Activated T-cell treated with anti-CD3 and anti-CD28 coated beads for 4 hours (primary cell): ENCODE data around the gene HBA1.
"Not testable (repeated sequence)": the region's sequence is repeated elsewhere in the genome, so short reads cannot be mapped to it uniquely, and the experiment has no call there.

Source experiments
- DNase-seq: peaks from one replicate; pipeline ENCODE4 v3.0.0-alpha.2; 2020

Gene HBA1

GRCh38 chr16:160242-160641 is 16.2 kb upstream of the HBA1 start:
- not testable (repeated sequence) for DNase-seq

GRCh38 chr16:160691-161190 is 15.7 kb upstream of the HBA1 start:
- no peak for DNase-seq

GRCh38 chr16:162271-162991 is 14.0 kb upstream of the HBA1 start:
- no peak for DNase-seq

GRCh38 chr16:163139-163538 is 13.3 kb upstream of the HBA1 start:
- not testable (repeated sequence) for DNase-seq

- not testable (repeated sequence) for DNase-seq
Observed at GRCh38 chr16:163696-164095, 12.8 kb upstream of the HBA1 start.

- not testable (repeated sequence) for DNase-seq
Observed at GRCh38 chr16:164134-164823, 12.2 kb upstream of the HBA1 start.

- no peak for DNase-seq
Observed at GRCh38 chr16:164827-165538, 11.5 kb upstream of the HBA1 start.

- DNase-seq, result no peak
Observed at GRCh38 chr16:165539-166374, 10.7 kb upstream of the HBA1 start, which contains the start of gene HBM. TSS of gene HBM (plus strand) at chr16:165978. CDS start at chr16:165998, 20 bp downstream.

- DNase-seq, result no peak
Observed at GRCh38 chr16:166375-167121, 9.9 kb upstream of the HBA1 start.

GRCh38 chr16:167122-167690 is 9.3 kb upstream of the HBA1 start:
- DNase-seq, result no peak

GRCh38 chr16:168424-168823 is 8.1 kb upstream of the HBA1 start:
- no peak for DNase-seq

- DNase-seq, result no peak
Observed at GRCh38 chr16:169014-169413, 7.5 kb upstream of the HBA1 start.

GRCh38 chr16:170088-170507 is 6.4 kb upstream of the HBA1 start:
- not testable (repeated sequence) for DNase-seq

- no peak for DNase-seq
Observed at GRCh38 chr16:170788-171187, 5.7 kb upstream of the HBA1 start.

GRCh38 chr16:172374-172941 is 4.0 kb upstream of the HBA1 start, which contains the start of gene HBA2:
TSS of gene HBA2 (plus strand) at chr16:172876. CDS start at chr16:172913, 37 bp downstream.
- DNase-seq, result not testable (repeated sequence)

- not testable (repeated sequence) for DNase-seq
Observed at GRCh38 chr16:173211-173854, 3.1 kb upstream of the HBA1 start.

- not testable (repeated sequence) for DNase-seq
Observed at GRCh38 chr16:173928-174769, 2.3 kb upstream of the HBA1 start.

GRCh38 chr16:175011-175949 is 1.2 kb upstream of the HBA1 start:
- no peak for DNase-seq
